ENCODE data around the gene SH3BP2. TPM values are rescaled to one million over a fixed set of nuclear protein-coding genes. Genes with fewer than 3 reads are reported as not detected.

Gene SH3BP2
- total RNA-seq, 1 experiment from 2014 or later: 54.0 TPM

GRCh38 chr4:2828758-2829181, 35.9 kb downstream of the SH3BP2 start:
- no peak for DNase-seq
- Histone ChIP-seq H3K4me2 (no peak overlapping the region), H3K36me3 (ENCODE audit: low read depth) (no peaks in the 10 kb centered on the region), H3K27ac (no peak overlapping the region), H3F3A (ENCODE audit: insufficient read depth, low read depth) (no peaks in the 10 kb centered on the region), H3K9me3 (ENCODE audit: insufficient read depth, low read depth) (no peaks in the 10 kb centered on the region), H3K4me1 (replicated peaks; ENCODE audit: insufficient read depth) (no peaks in the 10 kb centered on the region), H3K4me3 (no peak overlapping the region), H2AFZ (no peak overlapping the region), H3K9me2 (ENCODE audit: insufficient read depth) (no peaks in the 10 kb centered on the region), H3K27me3 (ENCODE audit: insufficient read depth, low read depth) (no peaks in the 10 kb centered on the region), H4K20me1 (ENCODE audit: insufficient read depth) (no peaks in the 10 kb centered on the region), H3K79me2 (ENCODE audit: low read depth) (no peaks in the 10 kb centered on the region)
- ChIA-PET POLR2A (ENCODE audit: unreplicated experiment) (no interaction called here), CTCF (no interaction called here)
- no peak for TF ChIP-seq CTCF (conservative IDR thresholded peaks at IDR 0.05)
- TF ChIP-seq EZH2 (IDR thresholded peaks at IDR 0.05; ENCODE audit: low read depth): no peak
- no TSS peak for BruUV-seq (replicated peaks)
- intact Hi-C loops (cut with micrococcal nuclease; ENCODE audit: unreplicated experiment): no loop called here

GRCh38 chr4:2829321-2829932, 36.5 kb downstream of the SH3BP2 start:
- CTCF ChIA-PET: no interaction called here
- DNase-seq: no peak
- H3K4me2 ChIP-seq: no peak overlapping the region
- H4K20me1 ChIP-seq (ENCODE audit: insufficient read depth): no peaks in the 10 kb centered on the region
- no peaks in the 10 kb centered on the region for H3K9me2 ChIP-seq (ENCODE audit: insufficient read depth)
- H3K27me3 ChIP-seq (ENCODE audit: insufficient read depth, low read depth): no peaks in the 10 kb centered on the region
- POLR2A ChIA-PET (ENCODE audit: unreplicated experiment): no interaction called here
- H3K36me3 ChIP-seq (ENCODE audit: low read depth): no peaks in the 10 kb centered on the region
- no peak overlapping the region for H2AFZ ChIP-seq
- H3F3A ChIP-seq (ENCODE audit: insufficient read depth, low read depth): no peaks in the 10 kb centered on the region
- no peak overlapping the region for H3K27ac ChIP-seq
- TF ChIP-seq EZH2 (IDR thresholded peaks at IDR 0.05; ENCODE audit: low read depth) (no peak), CTCF (conservative IDR thresholded peaks at IDR 0.05) (no peak)
- H3K9me3 ChIP-seq (ENCODE audit: insufficient read depth, low read depth): no peaks in the 10 kb centered on the region
- intact Hi-C loops (cut with micrococcal nuclease; ENCODE audit: unreplicated experiment): no loop called here
- H3K4me1 ChIP-seq (replicated peaks; ENCODE audit: insufficient read depth): no peaks in the 10 kb centered on the region
- no peaks in the 10 kb centered on the region for H3K79me2 ChIP-seq (ENCODE audit: low read depth)
- no peak overlapping the region for H3K4me3 ChIP-seq
- no TSS peak for BruUV-seq (replicated peaks)

GRCh38 chr4:2829933-2830451, 37.1 kb downstream of the SH3BP2 start:
- no TSS peak for BruUV-seq (replicated peaks)
- H3K4me3 ChIP-seq: no peak overlapping the region
- no peaks in the 10 kb centered on the region for H3F3A ChIP-seq (ENCODE audit: insufficient read depth, low read depth)
- H3K79me2 ChIP-seq (ENCODE audit: low read depth): no peaks in the 10 kb centered on the region
- H2AFZ ChIP-seq: no peak overlapping the region
- ChIA-PET POLR2A (ENCODE audit: unreplicated experiment) (no interaction called here), CTCF (no interaction called here)
- no peaks in the 10 kb centered on the region for H3K4me1 ChIP-seq (replicated peaks; ENCODE audit: insufficient read depth)
- no peak for DNase-seq
- no peaks in the 10 kb centered on the region for H3K9me3 ChIP-seq (ENCODE audit: insufficient read depth, low read depth)
- no peak overlapping the region for H3K4me2 ChIP-seq
- no peak overlapping the region for H3K27ac ChIP-seq
- H3K9me2 ChIP-seq (ENCODE audit: insufficient read depth): no peaks in the 10 kb centered on the region
- H3K36me3 ChIP-seq (ENCODE audit: low read depth): no peaks in the 10 kb centered on the region
- H3K27me3 ChIP-seq (ENCODE audit: insufficient read depth, low read depth): no peaks in the 10 kb centered on the region
- intact Hi-C loops (cut with micrococcal nuclease; ENCODE audit: unreplicated experiment): no loop called here
- H4K20me1 ChIP-seq (ENCODE audit: insufficient read depth): no peaks in the 10 kb centered on the region
- TF ChIP-seq EZH2 (IDR thresholded peaks at IDR 0.05; ENCODE audit: low read depth) (no peak), CTCF (conservative IDR thresholded peaks at IDR 0.05) (no peak)

Measured in PC-9 (cell line).